Stromal cell of bone marrow (primary cell): ENCODE data around the gene MCTS1.
"Not testable (repeated sequence)": the region's sequence is repeated elsewhere in the genome, so short reads cannot be mapped to it uniquely, and the experiment has no call there.

ENCODE experiments used
- DNase-seq: peaks from one replicate; pipeline ENCODE4 v3.0.0-alpha.2; 2012; ENCODE audit warnings: low read depth

The MCTS1 gene

GRCh38 chrX:120629667-120630537 lies 26.0 kb downstream of the MCTS1 start, which contains the start of gene C1GALT1C1:
Gene C1GALT1C1, minus strand, starts transcription at chrX:120630054. Its CDS starts 2,888 bp downstream, at chrX:120627166.
- peak; percentile 80 for DNase-seq

GRCh38 chrX:120638619-120639018 lies 34.7 kb downstream of the MCTS1 start:
- DNase-seq, result no peak

- no peak for DNase-seq
Observed at GRCh38 chrX:120642871-120643270, 39.0 kb downstream of the MCTS1 start.

- DNase-seq, result no peak
Observed at GRCh38 chrX:120647127-120647526, 43.2 kb downstream of the MCTS1 start.

- DNase-seq, result not testable (repeated sequence)
Observed at GRCh38 chrX:120652256-120652655, 48.4 kb downstream of the MCTS1 start.

- no peak for DNase-seq
Observed at GRCh38 chrX:120653000-120653399, 49.1 kb downstream of the MCTS1 start.

GRCh38 chrX:120660637-120661036 lies 56.7 kb downstream of the MCTS1 start:
- no peak for DNase-seq
